ENCODE measurements around the gene B4GALNT4. TPM values are rescaled to one million over a fixed set of nuclear protein-coding genes. Genes with fewer than 3 reads are reported as not detected.

B4GALNT4 gene
- total RNA-seq, 2 experiments from 2014 or later: 4.2 to 6.0 TPM

DNA sequence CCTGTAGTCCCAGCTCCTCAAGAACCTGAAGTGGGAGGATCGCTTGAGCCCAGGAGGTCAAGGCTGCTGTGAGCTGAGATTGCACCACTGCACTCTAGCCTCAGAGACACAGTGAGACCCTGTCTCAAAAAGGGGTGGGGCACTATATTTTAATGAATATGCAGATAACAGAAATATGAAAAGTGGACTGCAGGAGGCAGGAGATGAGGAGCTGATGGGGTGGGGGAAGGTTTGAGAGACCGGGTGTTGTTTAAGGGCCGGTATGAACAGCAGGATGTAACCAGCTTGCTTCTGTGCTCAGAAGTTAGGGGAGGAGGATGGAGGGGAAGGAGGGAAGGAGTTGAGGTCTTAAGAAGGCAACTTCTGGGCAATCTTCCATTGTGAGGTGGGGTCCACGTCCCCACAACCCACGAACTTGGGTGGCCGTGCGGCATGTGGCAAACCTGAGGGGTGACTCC is 1.3 kb upstream of the B4GALNT4 start:
- H3K9me3 Mint-ChIP-seq: no peaks in the 10 kb centered on the region
- DNase-seq (no peak), ATAC-seq (ENCODE audit: poor library complexity) (no peak)
- peak overlapping the region; percentile 76 for H3K4me3 Mint-ChIP-seq
- Histone ChIP-seq H3K36me3 (ENCODE audit: insufficient read depth, low read length) (no peaks in the 10 kb centered on the region), H3K4me3 (ENCODE audit: low read length) (no peak overlapping the region), H3K27me3 (ENCODE audit: control insufficient read depth in 1 of 2, insufficient read depth in 2 of 2, low read length in 2 of 2) (peaks cover 25 to 35% of the 10 kb centered on the region in 2 experiments), H3K4me1 (ENCODE audit: insufficient read depth, low read length) (peaks cover 23% of the 10 kb centered on the region), H3K27ac (ENCODE audit: low read depth in 1 of 2, low read length in 2 of 2) (no peak overlapping the region), H3K9me3 (ENCODE audit: control insufficient read depth in 1 of 2, insufficient read depth in 1 of 2, low read length in 2 of 2) (peaks cover 0 to 5% of the 10 kb centered on the region in 2 experiments)
- POLR2A ChIA-PET: interaction anchor here (0.9 to 1.6 kb wide), 4 partner anchors 47 to 208 kb away, joined by 3 to 5 read pairs (median 3); partner anchors contain the start of genes BET1L, PHRF1 and RIC8A
- H3K36me3 Mint-ChIP-seq (ENCODE audit: low read depth): no peaks in the 10 kb centered on the region
- CTCF ChIA-PET: interaction anchor here (1.3 kb wide), 1 partner anchor 80 kb away, joined by 3 read pairs; no protein-coding TSS in a partner anchor
- H3K27ac Mint-ChIP-seq: no peak overlapping the region
- H3K4me1 Mint-ChIP-seq (ENCODE audit: low read depth): peaks cover 26% of the 10 kb centered on the region
- intact Hi-C loops (cut with DNase I, micrococcal nuclease): loop anchor here in 1 of 2 experiments (10.0 kb wide), 1 partner anchor 47 kb away; the partner anchor contains the start of gene SIGIRR
- TF ChIP-seq, protein P1, sequence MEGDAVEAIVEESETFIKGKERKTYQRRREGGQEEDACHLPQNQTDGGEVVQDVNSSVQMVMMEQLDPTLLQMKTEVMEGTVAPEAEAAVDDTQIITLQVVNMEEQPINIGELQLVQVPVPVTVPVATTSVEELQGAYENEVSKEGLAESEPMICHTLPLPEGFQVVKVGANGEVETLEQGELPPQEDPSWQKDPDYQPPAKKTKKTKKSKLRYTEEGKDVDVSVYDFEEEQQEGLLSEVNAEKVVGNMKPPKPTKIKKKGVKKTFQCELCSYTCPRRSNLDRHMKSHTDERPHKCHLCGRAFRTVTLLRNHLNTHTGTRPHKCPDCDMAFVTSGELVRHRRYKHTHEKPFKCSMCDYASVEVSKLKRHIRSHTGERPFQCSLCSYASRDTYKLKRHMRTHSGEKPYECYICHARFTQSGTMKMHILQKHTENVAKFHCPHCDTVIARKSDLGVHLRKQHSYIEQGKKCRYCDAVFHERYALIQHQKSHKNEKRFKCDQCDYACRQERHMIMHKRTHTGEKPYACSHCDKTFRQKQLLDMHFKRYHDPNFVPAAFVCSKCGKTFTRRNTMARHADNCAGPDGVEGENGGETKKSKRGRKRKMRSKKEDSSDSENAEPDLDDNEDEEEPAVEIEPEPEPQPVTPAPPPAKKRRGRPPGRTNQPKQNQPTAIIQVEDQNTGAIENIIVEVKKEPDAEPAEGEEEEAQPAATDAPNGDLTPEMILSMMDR (IDR thresholded peaks at IDR 0.05): no peak
- peaks cover 45% of the 10 kb centered on the region for H3K27me3 Mint-ChIP-seq

DNA sequence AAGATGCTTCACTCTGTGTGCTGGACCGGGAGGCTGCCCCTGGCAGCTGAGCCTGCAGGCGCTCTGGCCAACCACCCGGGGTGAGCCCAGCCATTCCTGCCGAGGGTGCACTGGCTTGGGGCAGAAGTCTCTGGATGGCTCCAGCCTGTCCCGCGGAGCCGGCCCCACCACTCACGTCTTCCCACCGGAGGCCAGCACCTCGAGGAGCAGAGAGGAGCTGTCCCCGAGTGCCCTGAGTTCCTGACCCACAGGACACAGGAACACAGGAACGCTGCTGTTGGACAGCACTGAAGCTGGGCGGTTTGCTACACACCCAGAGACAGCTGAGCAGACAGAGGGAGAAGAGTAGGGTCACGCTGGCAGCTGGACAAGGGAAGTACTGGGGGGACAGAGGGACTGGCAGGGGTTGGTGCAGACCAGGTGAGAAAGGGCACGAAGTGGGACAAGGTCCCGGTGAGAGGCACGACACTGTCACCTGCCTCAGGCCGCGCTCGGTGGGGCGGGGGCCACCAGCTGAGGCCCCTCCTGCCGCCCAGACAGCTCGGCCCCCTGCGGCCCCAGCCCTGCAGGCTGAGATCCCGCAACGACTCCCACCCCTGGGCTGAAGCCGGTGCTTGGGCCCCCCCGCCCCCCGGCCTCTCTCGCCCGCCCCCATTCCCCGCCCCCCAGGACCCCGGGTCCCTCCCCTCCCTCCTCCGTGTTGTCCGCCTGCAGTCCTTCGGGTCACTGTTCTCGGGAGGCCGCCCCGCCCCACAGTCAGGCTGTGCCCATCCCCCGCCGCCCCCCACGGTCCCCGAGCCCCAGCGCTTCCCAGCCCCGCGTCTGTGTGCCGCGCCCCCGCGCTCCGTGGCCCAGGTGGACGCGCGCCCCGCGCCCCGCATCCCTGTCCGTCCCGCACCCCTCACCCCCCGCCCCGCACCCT is 624 bp upstream of the B4GALNT4 start:
- Mint-ChIP-seq H3K27ac (no peak overlapping the region), H3K36me3 (ENCODE audit: low read depth) (no peaks in the 10 kb centered on the region), H3K4me1 (ENCODE audit: low read depth) (peaks cover 26% of the 10 kb centered on the region), H3K4me3 (peak overlapping the region; percentile 89), H3K9me3 (no peaks in the 10 kb centered on the region), H3K27me3 (peaks cover 45% of the 10 kb centered on the region)
- no peak for ATAC-seq (ENCODE audit: poor library complexity)
- ChIA-PET CTCF (interaction anchor here (1.3 kb wide), 1 partner anchor 80 kb away, joined by 3 read pairs; no protein-coding TSS in a partner anchor), POLR2A (interaction anchor here (0.8 to 1.6 kb wide), 5 partner anchors 47 to 207 kb away, joined by 3 to 5 read pairs (median 3); partner anchors contain the start of genes BET1L, PHRF1 and RIC8A)
- intact Hi-C loops (cut with DNase I, micrococcal nuclease): loop anchor here in 1 of 2 experiments (10.0 kb wide), 1 partner anchor 46 kb away; the partner anchor contains the start of gene SIGIRR
- Histone ChIP-seq H3K36me3 (ENCODE audit: insufficient read depth, low read length) (no peaks in the 10 kb centered on the region), H3K4me1 (ENCODE audit: insufficient read depth, low read length) (peaks cover 23% of the 10 kb centered on the region), H3K27ac (ENCODE audit: low read depth in 1 of 2, low read length in 2 of 2) (no peak overlapping the region), H3K9me3 (ENCODE audit: control insufficient read depth in 1 of 2, insufficient read depth in 1 of 2, low read length in 2 of 2) (peaks cover 0 to 5% of the 10 kb centered on the region in 2 experiments), H3K27me3 (ENCODE audit: control insufficient read depth in 1 of 2, insufficient read depth in 2 of 2, low read length in 2 of 2) (peaks cover 25 to 35% of the 10 kb centered on the region in 2 experiments), H3K4me3 (ENCODE audit: low read length) (no peak overlapping the region)
- DNase-seq: no peak
- TF ChIP-seq, protein P1 (IDR thresholded peaks at IDR 0.05): no peak

DNA sequence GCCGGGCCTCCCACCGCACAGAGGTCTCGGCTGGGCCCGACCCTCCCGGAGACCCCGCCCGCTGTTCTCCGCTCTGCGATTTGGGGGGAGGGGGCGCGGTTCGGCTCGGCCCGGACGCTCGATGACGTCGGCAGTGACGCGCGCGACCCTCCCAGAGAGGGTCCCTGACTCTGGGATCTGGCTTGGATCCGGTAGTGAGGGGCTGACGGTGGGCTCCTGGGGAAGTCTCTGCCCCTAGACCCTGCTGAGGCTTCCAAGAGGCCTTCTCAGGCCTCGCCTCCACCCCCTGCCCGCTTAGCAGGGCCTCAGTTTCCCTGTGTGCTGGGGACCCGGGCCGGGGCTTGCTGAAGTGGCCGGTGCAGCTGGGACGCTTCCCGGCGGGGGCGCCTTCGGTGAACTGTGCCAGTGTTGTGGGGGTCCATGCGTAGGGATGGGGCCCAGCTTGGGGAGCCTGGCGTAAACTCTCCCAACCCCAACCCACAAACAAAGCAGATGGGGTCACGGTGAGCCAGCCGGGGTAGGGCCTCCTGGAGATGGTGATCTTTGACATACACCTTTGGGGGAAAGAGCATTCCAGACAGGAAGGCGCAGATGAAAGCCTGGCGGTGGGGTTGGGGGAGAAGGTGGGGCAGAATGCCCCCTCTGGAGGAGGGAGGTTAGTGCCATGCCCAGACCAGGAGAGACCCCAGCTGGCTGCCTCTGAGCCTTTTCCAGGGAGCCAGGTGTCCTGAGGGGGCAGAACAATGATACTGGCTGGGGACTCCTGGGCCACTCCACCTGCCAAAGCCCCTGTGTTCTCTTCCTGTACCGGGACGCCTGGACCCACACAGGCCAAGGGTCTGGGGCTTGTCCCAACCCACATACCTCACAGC is 1.0 kb downstream of the B4GALNT4 start:
- Mint-ChIP-seq H3K9me3 (peaks cover 2% of the 10 kb centered on the region), H3K36me3 (ENCODE audit: low read depth) (no peaks in the 10 kb centered on the region), H3K4me3 (peak overlapping the region; percentile 77), H3K27ac (no peak overlapping the region), H3K27me3 (peaks cover 40% of the 10 kb centered on the region), H3K4me1 (ENCODE audit: low read depth) (peaks cover 21% of the 10 kb centered on the region)
- intact Hi-C loops (cut with DNase I, micrococcal nuclease): no loop called here
- Histone ChIP-seq H3K9me3 (ENCODE audit: control insufficient read depth in 1 of 2, insufficient read depth in 1 of 2, low read length in 2 of 2) (peaks cover 0 to 8% of the 10 kb centered on the region in 2 experiments), H3K4me3 (ENCODE audit: low read length) (no peak overlapping the region), H3K27me3 (ENCODE audit: control insufficient read depth in 1 of 2, insufficient read depth in 2 of 2, low read length in 2 of 2) (peaks cover 25 to 35% of the 10 kb centered on the region in 2 experiments), H3K27ac (ENCODE audit: low read depth in 1 of 2, low read length in 2 of 2) (no peak overlapping the region), H3K36me3 (ENCODE audit: insufficient read depth, low read length) (no peaks in the 10 kb centered on the region), H3K4me1 (ENCODE audit: insufficient read depth, low read length) (peaks cover 15% of the 10 kb centered on the region)
- ChIA-PET POLR2A (interaction anchor here (0.6 kb wide), 1 partner anchor 36 kb away, joined by 3 read pairs; no protein-coding TSS in a partner anchor), CTCF (no interaction called here)
- ATAC-seq (ENCODE audit: poor library complexity) (no peak), DNase-seq (no peak)
- TF ChIP-seq, protein P1 (IDR thresholded peaks at IDR 0.05): no peak

Measured in CD4-positive, alpha-beta T cell (primary cell).